ENCODE measurements around the gene VSIG4. TPM values are rescaled to one million over a fixed set of nuclear protein-coding genes. Genes with fewer than 3 reads are reported as not detected.

The VSIG4 gene
- polyA plus RNA-seq, 1 of the 3 experiments (the other 2 are of a cell fraction) = not detected

DNA sequence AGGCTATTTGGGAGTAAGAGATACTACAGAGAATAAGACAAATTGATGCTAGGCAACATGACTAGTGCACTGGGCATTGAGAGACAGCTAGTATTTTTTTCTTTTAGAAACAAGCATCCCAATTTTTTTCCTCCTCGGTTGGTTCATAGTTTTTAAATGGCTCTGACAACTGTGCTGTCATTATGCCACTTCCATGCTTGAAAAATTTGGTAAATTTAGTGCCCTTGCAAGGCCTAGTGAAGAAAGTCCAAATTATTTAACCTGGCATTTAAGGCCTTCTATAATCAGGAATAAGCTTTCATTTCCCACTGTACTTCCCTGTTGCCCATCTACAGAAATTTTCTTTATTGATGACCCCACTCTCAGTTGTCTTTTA, 15.8 kb downstream of the VSIG4 start:
- ChIA-PET CTCF (no interaction called here), POLR2A (no interaction called here)
- Histone ChIP-seq H3K27ac (ENCODE audit: low read depth in 2 of 2, low read length in 1 of 2) (no peak overlapping the region), H3K36me3 (replicated peaks in 1 of 2; ENCODE audit: control insufficient read depth in 1 of 2, insufficient read depth in 2 of 2, low read length in 1 of 2) (no peaks in the 10 kb centered on the region), H3F3A (replicated peaks; ENCODE audit: insufficient read depth) (no peaks in the 10 kb centered on the region), H4K20me1 (ENCODE audit: insufficient read depth) (no peaks in the 10 kb centered on the region), H3K9ac (no peak overlapping the region), H3K9me3 (no peaks in the 10 kb centered on the region), H3K9me2 (no peaks in the 10 kb centered on the region), H2AFZ (ENCODE audit: low read depth) (no peak overlapping the region), H3K4me3 (ENCODE audit: low read depth in 2 of 2, low read length in 1 of 2) (no peak overlapping the region), H3K79me2 (ENCODE audit: insufficient read depth) (no peaks in the 10 kb centered on the region), H3K4me2 (no peak overlapping the region), H3K27me3 (ENCODE audit: insufficient read depth) (no peaks in the 10 kb centered on the region), H3K4me1 (ENCODE audit: control insufficient read depth in 1 of 2, insufficient read depth in 2 of 2, low read depth in 1 of 2, low read length in 1 of 2) (no peaks in the 10 kb centered on the region)
- no peak for DNase-seq
- WGBS (ENCODE audit: low lambda C conversion rate) = 0% methylated on average over 1 of the region's 1 CpG
- TF ChIP-seq TCF12 (IDR thresholded peaks at IDR 0.05) (no peak), SIN3A (IDR thresholded peaks at IDR 0.05; ENCODE audit: borderline replicate concordance, low read depth, low read length) (no peak), RCOR1 (IDR thresholded peaks at IDR 0.05; ENCODE audit: low read length) (no peak), YY1 (IDR thresholded peaks at IDR 0.05; ENCODE audit: low read depth) (no peak), RFX5 (IDR thresholded peaks at IDR 0.05; ENCODE audit: low read length) (no peak), RAD21 (IDR thresholded peaks at IDR 0.05; ENCODE audit: low read length) (no peak), NRF1 (IDR thresholded peaks at IDR 0.05; ENCODE audit: low read depth, low read length) (no peak), ELF1 (IDR thresholded peaks at IDR 0.05) (no peak), TEAD4 (IDR thresholded peaks at IDR 0.05; ENCODE audit: borderline replicate concordance, insufficient read depth) (no peak), CHD2 (IDR thresholded peaks at IDR 0.05; ENCODE audit: low read length, partially characterized antibody) (no peak), FOXJ3 (CRISPR knock-in tag; IDR thresholded peaks at IDR 0.05) (no peak), FOSL2 (IDR thresholded peaks at IDR 0.05; ENCODE audit: borderline replicate concordance, low read depth) (no peak), FOXM1 (IDR thresholded peaks at IDR 0.05; ENCODE audit: low read depth) (no peak)
- TF ChIP-seq, protein P1, sequence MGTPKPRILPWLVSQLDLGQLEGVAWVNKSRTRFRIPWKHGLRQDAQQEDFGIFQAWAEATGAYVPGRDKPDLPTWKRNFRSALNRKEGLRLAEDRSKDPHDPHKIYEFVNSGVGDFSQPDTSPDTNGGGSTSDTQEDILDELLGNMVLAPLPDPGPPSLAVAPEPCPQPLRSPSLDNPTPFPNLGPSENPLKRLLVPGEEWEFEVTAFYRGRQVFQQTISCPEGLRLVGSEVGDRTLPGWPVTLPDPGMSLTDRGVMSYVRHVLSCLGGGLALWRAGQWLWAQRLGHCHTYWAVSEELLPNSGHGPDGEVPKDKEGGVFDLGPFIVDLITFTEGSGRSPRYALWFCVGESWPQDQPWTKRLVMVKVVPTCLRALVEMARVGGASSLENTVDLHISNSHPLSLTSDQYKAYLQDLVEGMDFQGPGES (IDR thresholded peaks at IDR 0.05; ENCODE audit: low read depth, low read length) = no peak
- TF ChIP-seq, protein P2, sequence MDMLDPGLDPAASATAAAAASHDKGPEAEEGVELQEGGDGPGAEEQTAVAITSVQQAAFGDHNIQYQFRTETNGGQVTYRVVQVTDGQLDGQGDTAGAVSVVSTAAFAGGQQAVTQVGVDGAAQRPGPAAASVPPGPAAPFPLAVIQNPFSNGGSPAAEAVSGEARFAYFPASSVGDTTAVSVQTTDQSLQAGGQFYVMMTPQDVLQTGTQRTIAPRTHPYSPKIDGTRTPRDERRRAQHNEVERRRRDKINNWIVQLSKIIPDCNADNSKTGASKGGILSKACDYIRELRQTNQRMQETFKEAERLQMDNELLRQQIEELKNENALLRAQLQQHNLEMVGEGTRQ (IDR thresholded peaks at IDR 0.05; ENCODE audit: borderline replicate concordance, low read depth, low read length) = no peak
- TF ChIP-seq, protein P3, sequence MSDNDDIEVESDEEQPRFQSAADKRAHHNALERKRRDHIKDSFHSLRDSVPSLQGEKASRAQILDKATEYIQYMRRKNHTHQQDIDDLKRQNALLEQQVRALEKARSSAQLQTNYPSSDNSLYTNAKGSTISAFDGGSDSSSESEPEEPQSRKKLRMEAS (IDR thresholded peaks at IDR 0.05; ENCODE audit: low read depth) = no peak

DNA sequence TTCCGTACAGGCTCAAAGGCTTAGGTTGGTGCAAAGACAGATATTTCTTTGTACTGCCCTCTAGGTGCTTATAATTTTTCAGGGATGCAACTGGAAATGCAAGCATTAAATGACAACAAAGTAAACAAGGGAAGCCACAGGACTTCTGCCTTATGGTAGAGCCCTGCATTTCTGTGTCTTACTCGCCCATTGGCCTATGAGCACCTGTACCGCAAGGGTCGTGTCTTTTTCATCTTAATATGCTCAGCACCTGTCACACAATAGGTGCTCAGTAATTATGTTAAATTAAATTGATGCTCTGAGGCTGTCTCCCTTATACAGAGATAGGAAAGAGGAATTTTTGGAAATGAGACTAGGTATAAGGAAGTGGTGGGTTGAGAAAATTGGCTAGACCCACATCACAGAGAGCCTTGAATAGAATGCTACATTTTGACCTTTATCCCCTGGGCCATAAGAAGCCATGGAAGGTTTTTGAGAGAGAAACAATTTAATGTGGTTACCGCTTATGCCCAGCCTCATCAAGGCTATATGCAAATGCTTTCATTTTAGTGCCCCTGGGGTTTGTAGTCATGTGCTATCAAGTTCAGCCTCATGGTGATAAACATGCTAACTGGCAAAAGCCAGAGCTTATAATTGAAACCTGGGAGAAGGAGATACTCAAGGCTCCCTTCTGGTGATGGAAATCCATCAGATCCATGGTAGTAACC, 16.3 kb downstream of the VSIG4 start:
- Histone ChIP-seq H3K27ac (ENCODE audit: low read depth in 2 of 2, low read length in 1 of 2) (no peak overlapping the region), H3K4me1 (ENCODE audit: control insufficient read depth in 1 of 2, insufficient read depth in 2 of 2, low read depth in 1 of 2, low read length in 1 of 2) (no peaks in the 10 kb centered on the region), H3K4me2 (no peak overlapping the region), H3K9me2 (no peaks in the 10 kb centered on the region), H2AFZ (ENCODE audit: low read depth) (no peak overlapping the region), H3K27me3 (ENCODE audit: insufficient read depth) (no peaks in the 10 kb centered on the region), H3K9ac (no peak overlapping the region), H4K20me1 (ENCODE audit: insufficient read depth) (no peaks in the 10 kb centered on the region), H3K36me3 (replicated peaks in 1 of 2; ENCODE audit: control insufficient read depth in 1 of 2, insufficient read depth in 2 of 2, low read length in 1 of 2) (no peaks in the 10 kb centered on the region), H3K79me2 (ENCODE audit: insufficient read depth) (no peaks in the 10 kb centered on the region), H3F3A (replicated peaks; ENCODE audit: insufficient read depth) (no peaks in the 10 kb centered on the region), H3K4me3 (ENCODE audit: low read depth in 2 of 2, low read length in 1 of 2) (no peak overlapping the region), H3K9me3 (no peaks in the 10 kb centered on the region)
- CTCF ChIA-PET = no interaction called here
- no peak for DNase-seq
- POLR2A ChIA-PET = no interaction called here
- 25% methylated on average over 4 of the region's 5 CpGs for WGBS (ENCODE audit: low lambda C conversion rate)
- TF ChIP-seq FOSL2 (IDR thresholded peaks at IDR 0.05; ENCODE audit: borderline replicate concordance, low read depth) = no peak
- TF ChIP-seq, protein P4, sequence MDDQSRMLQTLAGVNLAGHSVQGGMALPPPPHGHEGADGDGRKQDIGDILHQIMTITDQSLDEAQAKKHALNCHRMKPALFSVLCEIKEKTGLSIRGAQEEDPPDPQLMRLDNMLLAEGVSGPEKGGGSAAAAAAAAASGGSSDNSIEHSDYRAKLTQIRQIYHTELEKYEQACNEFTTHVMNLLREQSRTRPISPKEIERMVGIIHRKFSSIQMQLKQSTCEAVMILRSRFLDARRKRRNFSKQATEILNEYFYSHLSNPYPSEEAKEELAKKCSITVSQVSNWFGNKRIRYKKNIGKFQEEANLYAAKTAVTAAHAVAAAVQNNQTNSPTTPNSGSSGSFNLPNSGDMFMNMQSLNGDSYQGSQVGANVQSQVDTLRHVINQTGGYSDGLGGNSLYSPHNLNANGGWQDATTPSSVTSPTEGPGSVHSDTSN (IDR thresholded peaks at IDR 0.05) = no peak
- TF ChIP-seq, protein P5, sequence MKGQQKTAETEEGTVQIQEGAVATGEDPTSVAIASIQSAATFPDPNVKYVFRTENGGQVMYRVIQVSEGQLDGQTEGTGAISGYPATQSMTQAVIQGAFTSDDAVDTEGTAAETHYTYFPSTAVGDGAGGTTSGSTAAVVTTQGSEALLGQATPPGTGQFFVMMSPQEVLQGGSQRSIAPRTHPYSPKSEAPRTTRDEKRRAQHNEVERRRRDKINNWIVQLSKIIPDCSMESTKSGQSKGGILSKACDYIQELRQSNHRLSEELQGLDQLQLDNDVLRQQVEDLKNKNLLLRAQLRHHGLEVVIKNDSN (IDR thresholded peaks at IDR 0.05; ENCODE audit: borderline replicate concordance, low read depth) = no peak
- no peak for TF ChIP-seq CHD2 (IDR thresholded peaks at IDR 0.05; ENCODE audit: low read length, partially characterized antibody)
- TF ChIP-seq, protein P2 (IDR thresholded peaks at IDR 0.05; ENCODE audit: borderline replicate concordance, low read depth, low read length) = no peak
- TF ChIP-seq, protein P6, sequence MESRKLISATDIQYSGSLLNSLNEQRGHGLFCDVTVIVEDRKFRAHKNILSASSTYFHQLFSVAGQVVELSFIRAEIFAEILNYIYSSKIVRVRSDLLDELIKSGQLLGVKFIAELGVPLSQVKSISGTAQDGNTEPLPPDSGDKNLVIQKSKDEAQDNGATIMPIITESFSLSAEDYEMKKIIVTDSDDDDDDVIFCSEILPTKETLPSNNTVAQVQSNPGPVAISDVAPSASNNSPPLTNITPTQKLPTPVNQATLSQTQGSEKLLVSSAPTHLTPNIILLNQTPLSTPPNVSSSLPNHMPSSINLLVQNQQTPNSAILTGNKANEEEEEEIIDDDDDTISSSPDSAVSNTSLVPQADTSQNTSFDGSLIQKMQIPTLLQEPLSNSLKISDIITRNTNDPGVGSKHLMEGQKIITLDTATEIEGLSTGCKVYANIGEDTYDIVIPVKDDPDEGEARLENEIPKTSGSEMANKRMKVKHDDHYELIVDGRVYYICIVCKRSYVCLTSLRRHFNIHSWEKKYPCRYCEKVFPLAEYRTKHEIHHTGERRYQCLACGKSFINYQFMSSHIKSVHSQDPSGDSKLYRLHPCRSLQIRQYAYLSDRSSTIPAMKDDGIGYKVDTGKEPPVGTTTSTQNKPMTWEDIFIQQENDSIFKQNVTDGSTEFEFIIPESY (IDR thresholded peaks at IDR 0.05; ENCODE audit: borderline replicate concordance, low read depth) = no peak
- TF ChIP-seq MXI1 (IDR thresholded peaks at IDR 0.05; ENCODE audit: low read depth, low read length) = no peak
- no peak for TF ChIP-seq YY1 (IDR thresholded peaks at IDR 0.05; ENCODE audit: low read depth)
- no peak for TF ChIP-seq RXRA (IDR thresholded peaks at IDR 0.05; ENCODE audit: borderline replicate concordance, low read depth)
- no peak for TF ChIP-seq TEAD4 (IDR thresholded peaks at IDR 0.05; ENCODE audit: borderline replicate concordance, insufficient read depth)

Measured in SK-N-SH (cell line).